Gastrocnemius medialis (tissue), 4 donors: ENCODE measurements around the gene KCTD18. TPM values are rescaled to one million over a fixed set of nuclear protein-coding genes. Genes with fewer than 3 reads are reported as not detected.

Experiments used
- ATAC-seq, 2 donors: fragments of 150-250 bp; one replicate each; pipeline ENCODE4 v1.9.1; 2016
- DNase-seq, 2 donors: peaks; one replicate each; pipeline ENCODE4 v3.0.0-alpha.2; 2019
- H3K27ac ChIP-seq, 4 donors: fragments of 200-600 bp; sonication (generic); 1 replicate in 1 of 4; 2 replicates in 3 of 4; pipeline ENCODE4 v1.5.1; 2016 to 2018; ENCODE audit warnings: mild to moderate bottlenecking in 2 of 4, moderate library complexity in 1 of 4
- H3K27me3 ChIP-seq, 3 donors: fragments of 200-600 bp; sonication (generic) in 2 of 3; 1 replicate in 1 of 3; 2 replicates in 2 of 3; pipeline versions ENCODE4 v1.5.1 to v1.6.0; 2016 to 2019; ENCODE audit warnings: mild to moderate bottlenecking in 1 of 3, moderate library complexity in 1 of 3
- H3K36me3 ChIP-seq, 2 donors: fragments of 200-600 bp; sonication (generic) in 1 of 2; one replicate each; pipeline ENCODE4 v1.5.1; 2017 to 2018
- H3K4me1 ChIP-seq, 2 donors: fragments of 200-600 bp; sonication (generic) in 1 of 2; one replicate each; pipeline ENCODE4 v1.5.1; 2016 to 2017; ENCODE audit warnings: mild to moderate bottlenecking in 2 of 2
- H3K4me3 ChIP-seq, 4 donors: fragments of 200-600 bp; sonication (generic) in 3 of 4; 1 replicate in 1 of 4; 2 replicates in 3 of 4; pipeline ENCODE4 v1.5.1; 2016 to 2019; ENCODE audit warnings: mild to moderate bottlenecking in 2 of 4
- H3K9me3 ChIP-seq, 3 donors: fragments of 200-600 bp; sonication (generic) in 2 of 3; 1 replicate in 1 of 3; 2 replicates in 2 of 3; pipeline ENCODE4 v1.5.1; 2016 to 2019
- CTCF ChIP-seq, 5 experiments: fragments of 450-650 bp in 3 of 5; fragments of 200-600 bp in 2 of 5; sonication (generic) in 2 of 5; IDR thresholded peaks in 4 of 5; conservative IDR thresholded peaks in 1 of 5; 1 replicate in 4 of 5; 2 replicates in 1 of 5; pipeline ENCODE4 v1.5.1; 2016 to 2019; ENCODE audit warnings: antibody characterized with exemption in 5 of 5, mild to moderate bottlenecking in 3 of 5, moderate library complexity in 3 of 5
- POLR2A ChIP-seq, 2 donors: fragments of 450-650 bp; IDR thresholded peaks; one replicate each; pipeline ENCODE4 v1.6.1; 2017; ENCODE audit warnings: antibody characterized with exemption in 2 of 2, mild to moderate bottlenecking in 2 of 2, moderate library complexity in 2 of 2
- in situ Hi-C, 4 donors: fragments of 200-750 bp; cut with MboI; loops; one replicate each; pipeline versions ENCODE4 v1.15.0 to v1.8.0; 2017; ENCODE audit warnings: low sequenced_read_pairs in 4 of 4
- intact Hi-C: fragments of 100-400 bp; cut with DNase I; formaldehyde crosslinking; loops from one replicate; pipeline ENCODE4 v1.15.1; 2023; ENCODE audit warnings: low total_unique reads
- total RNA-seq, 4 donors: library from RNA; depleted of rRNA; stranded (reverse); fragments of >200 nt; gene quantifications; one replicate each; pipeline versions ENCODE4 v1.1.0 to v1.2.3, GENCODE V29; 2016

The KCTD18 gene
- total RNA-seq, 4 donors from 2014 or later: 16.6 to 20.1 (median 19.6) TPM

GRCh38 chr2:200448455-200448854 lies 61.4 kb downstream of the KCTD18 start:
- no peaks in the 10 kb centered on the region for H3K9me3 ChIP-seq
- in situ Hi-C loops: no loop called here

DNA sequence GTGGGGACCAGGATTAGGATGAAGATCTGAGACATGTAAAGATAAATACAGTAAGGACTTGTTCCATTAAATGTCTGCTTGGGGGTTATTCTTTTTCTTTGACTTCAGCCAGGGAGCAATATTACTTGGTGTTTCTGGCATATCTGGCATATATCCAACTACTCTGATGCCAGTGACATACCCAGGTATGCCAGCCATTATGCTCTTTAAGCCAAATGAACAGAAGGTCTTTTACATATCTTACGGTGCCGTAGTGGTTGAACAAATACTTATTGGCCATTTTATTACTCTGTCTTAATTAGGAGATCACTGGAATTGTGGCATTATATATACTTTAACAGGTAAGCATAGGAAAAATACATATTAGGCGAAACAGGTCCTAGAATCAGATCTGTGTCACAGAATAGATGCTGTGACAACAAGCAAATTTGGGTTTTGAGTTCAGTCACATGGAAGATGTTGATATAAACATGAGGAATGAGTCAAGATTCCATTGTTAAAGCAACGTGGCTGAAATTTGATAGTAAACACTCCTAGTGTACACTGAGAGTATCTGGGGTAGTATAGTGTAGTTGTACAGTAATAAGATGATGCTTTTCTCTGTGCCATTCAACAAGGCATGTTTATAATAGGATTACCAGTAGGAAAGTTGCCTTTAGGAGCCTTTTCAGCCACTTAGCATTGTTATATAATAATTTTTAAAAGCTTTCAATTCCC lies 62.6 kb downstream of the KCTD18 start:
- no peaks in the 10 kb centered on the region for H3K27me3 ChIP-seq
- TF ChIP-seq CTCF (IDR thresholded peaks at IDR 0.05 in 4 of 5, conservative IDR thresholded peaks at IDR 0.05 in 1 of 5) (no peak), POLR2A (IDR thresholded peaks at IDR 0.05) (no peak)
- H3K36me3 ChIP-seq: no peaks in the 10 kb centered on the region
- H3K9me3 ChIP-seq: no peaks in the 10 kb centered on the region
- in situ Hi-C loops: no loop called here
- H3K27ac ChIP-seq: no peak overlapping the region
- intact Hi-C loops: no loop called here
- ATAC-seq: no peak
- DNase-seq: no peak
- H3K4me3 ChIP-seq: no peak overlapping the region
- no peaks in the 10 kb centered on the region for H3K4me1 ChIP-seq

More at GRCh38 chr2:200448455-200448854, 61.4 kb downstream of the KCTD18 start:
- TF ChIP-seq CTCF (IDR thresholded peaks at IDR 0.05 in 4 of 5, conservative IDR thresholded peaks at IDR 0.05 in 1 of 5): no peak
- TF ChIP-seq POLR2A (IDR thresholded peaks at IDR 0.05): no peak
- no peak for DNase-seq
- intact Hi-C loops: no loop called here
- Histone ChIP-seq H3K4me3 (no peak overlapping the region), H3K27ac (no peak overlapping the region), H3K36me3 (no peaks in the 10 kb centered on the region), H3K4me1 (no peaks in the 10 kb centered on the region), H3K27me3 (no peaks in the 10 kb centered on the region)
- no peak for ATAC-seq

- in situ Hi-C loops: no loop called here
- H3K36me3 ChIP-seq: no peaks in the 10 kb centered on the region
- DNase-seq (no peak), ATAC-seq (no peak)
- H3K4me3 ChIP-seq: no peak overlapping the region
- H3K4me1 ChIP-seq: no peaks in the 10 kb centered on the region
- H3K27ac ChIP-seq: no peak overlapping the region
- TF ChIP-seq CTCF (IDR thresholded peaks at IDR 0.05 in 4 of 5, conservative IDR thresholded peaks at IDR 0.05 in 1 of 5) (no peak), POLR2A (IDR thresholded peaks at IDR 0.05) (no peak)
- intact Hi-C loops: no loop called here
- H3K27me3 ChIP-seq: no peaks in the 10 kb centered on the region
- H3K9me3 ChIP-seq: no peaks in the 10 kb centered on the region
Measured at GRCh38 chr2:200446612-200447011, 63.3 kb downstream of the KCTD18 start.

DNA sequence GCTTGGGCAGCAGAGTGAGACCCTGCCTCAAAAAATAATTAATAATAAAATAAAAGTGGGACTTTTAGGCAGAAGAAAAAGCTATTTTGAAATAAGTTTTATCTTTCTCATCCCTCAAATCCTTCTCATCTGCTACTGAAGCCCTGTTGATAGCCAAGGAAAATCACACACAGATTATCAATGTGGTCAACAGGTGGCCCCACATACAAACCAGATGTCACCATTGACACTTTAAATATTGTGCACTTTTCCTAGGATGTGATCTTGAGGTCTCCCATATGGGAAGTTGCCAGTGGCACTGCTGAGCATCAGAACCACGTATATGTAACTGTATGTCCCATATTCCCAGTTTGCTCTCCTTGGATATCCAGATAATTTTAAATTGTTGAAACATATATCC lies 64.6 kb downstream of the KCTD18 start:
- in situ Hi-C loops: no loop called here
- H3K27ac ChIP-seq: no peak overlapping the region
- DNase-seq (no peak), ATAC-seq (no peak)
- H3K27me3 ChIP-seq: no peaks in the 10 kb centered on the region
- H3K36me3 ChIP-seq: peaks cover 0 to 5% of the 10 kb centered on the region in 2 donors
- H3K9me3 ChIP-seq: no peaks in the 10 kb centered on the region
- H3K4me1 ChIP-seq: no peaks in the 10 kb centered on the region
- no peak overlapping the region for H3K4me3 ChIP-seq
- TF ChIP-seq CTCF (IDR thresholded peaks at IDR 0.05 in 4 of 5, conservative IDR thresholded peaks at IDR 0.05 in 1 of 5) (no peak), POLR2A (IDR thresholded peaks at IDR 0.05) (no peak)
- intact Hi-C loops: no loop called here

- ATAC-seq: no peak
- no peak for DNase-seq
- no peak overlapping the region for H3K27ac ChIP-seq
- intact Hi-C loops (no loop called here), in situ Hi-C loops (no loop called here)
- H3K9me3 ChIP-seq: no peaks in the 10 kb centered on the region
- H3K36me3 ChIP-seq: peaks cover 0 to 5% of the 10 kb centered on the region in 2 donors
- no peaks in the 10 kb centered on the region for H3K27me3 ChIP-seq
- TF ChIP-seq POLR2A (IDR thresholded peaks at IDR 0.05) (no peak), CTCF (IDR thresholded peaks at IDR 0.05 in 4 of 5, conservative IDR thresholded peaks at IDR 0.05 in 1 of 5) (no peak)
- H3K4me1 ChIP-seq: no peaks in the 10 kb centered on the region
- H3K4me3 ChIP-seq: no peak overlapping the region
Measured at GRCh38 chr2:200444530-200444929, 65.3 kb downstream of the KCTD18 start.
